Suprapubic skin (tissue), 4 donors: Measurements from ENCODE around the gene TBC1D4. TPM values are rescaled to one million over a fixed set of nuclear protein-coding genes. Genes with fewer than 3 reads are reported as not detected.

Experiments
- DNase-seq, 2 donors: peaks; one replicate each; pipeline ENCODE4 v3.0.0-alpha.2; 2019; ENCODE audit warnings: low spot score in 2 of 2
- H3K27ac ChIP-seq: fragments of 200-600 bp; sonication (generic); one replicate; pipeline ENCODE4 v1.5.1; 2019
- H3K27me3 ChIP-seq: fragments of 200-600 bp; sonication (generic); one replicate; pipeline ENCODE4 v1.5.1; 2019
- H3K36me3 ChIP-seq: fragments of 200-600 bp; sonication (generic); one replicate; pipeline ENCODE4 v1.5.1; 2019
- H3K4me1 ChIP-seq: fragments of 200-600 bp; sonication (generic); one replicate; pipeline ENCODE4 v1.5.1; 2019
- H3K4me3 ChIP-seq: fragments of 200-600 bp; sonication (generic); one replicate; pipeline ENCODE4 v1.5.1; 2019; ENCODE audit warnings: mild to moderate bottlenecking
- H3K9me3 ChIP-seq: fragments of 200-600 bp; sonication (generic); one replicate; pipeline ENCODE4 v1.5.1; 2019
- CTCF ChIP-seq, 2 donors: fragments of 200-600 bp in 1 of 2; fragments of 450-650 bp in 1 of 2; sonication (generic) in 1 of 2; IDR thresholded peaks; one replicate each; pipeline ENCODE4 v1.5.1; 2016 to 2019; ENCODE audit warnings: antibody characterized with exemption in 2 of 2, mild to moderate bottlenecking in 1 of 2, moderate library complexity in 1 of 2
- EP300 ChIP-seq: sonication (generic); formaldehyde crosslinking; IDR thresholded peaks from one replicate; pipeline ENCODE4 v1.6.1; 2017; ENCODE audit warnings: antibody characterized with exemption
- POLR2A ChIP-seq, 2 donors: fragments of 450-650 bp; IDR thresholded peaks; one replicate each; pipeline ENCODE4 v1.6.1; 2017; ENCODE audit warnings: antibody characterized with exemption in 2 of 2, mild to moderate bottlenecking in 2 of 2, moderate library complexity in 2 of 2
- POLR2AphosphoS5 ChIP-seq, 3 donors: sonication (generic); formaldehyde crosslinking; IDR thresholded peaks; one replicate each; pipeline ENCODE4 v1.6.1; 2017; ENCODE audit warnings: antibody characterized with exemption in 3 of 3
- WGBS: methylation state at CpG from one replicate; pipeline ENCODE4 v1.1.5; 2018; 5-methylcytosine and 5-hydroxymethylcytosine counted together
- total RNA-seq, 4 donors: library from RNA; depleted of rRNA; stranded (reverse); fragments of >200 nt; gene quantifications; one replicate each; pipeline ENCODE4 v1.1.0, GENCODE V29; 2016

Gene TBC1D4
- total RNA-seq, 4 donors from 2014 or later = 54.3 to 110 (median 72.7) TPM

GRCh38 chr13:75493156-75493555 lies 11.2 kb upstream of the TBC1D4 start:
- TF ChIP-seq POLR2A (IDR thresholded peaks at IDR 0.05) (no peak), CTCF (IDR thresholded peaks at IDR 0.05) (no peak), POLR2AphosphoS5 (IDR thresholded peaks at IDR 0.05) (no peak), EP300 (no peak)
- peaks cover 2% of the 10 kb centered on the region for H3K27me3 ChIP-seq
- no peak for DNase-seq
- no peaks in the 10 kb centered on the region for H3K36me3 ChIP-seq
- no peak overlapping the region for H3K27ac ChIP-seq
- peaks cover 3% of the 10 kb centered on the region for H3K4me1 ChIP-seq
- no peaks in the 10 kb centered on the region for H3K9me3 ChIP-seq
- H3K4me3 ChIP-seq = no peak overlapping the region

- Histone ChIP-seq H3K27ac (no peak overlapping the region), H3K36me3 (no peaks in the 10 kb centered on the region), H3K4me3 (no peak overlapping the region), H3K9me3 (no peaks in the 10 kb centered on the region), H3K4me1 (peaks cover 3% of the 10 kb centered on the region), H3K27me3 (peaks cover 2% of the 10 kb centered on the region)
- 96% methylated on average over 5 of the region's 5 CpGs for WGBS
- DNase-seq = no peak
- TF ChIP-seq EP300 (no peak), CTCF (IDR thresholded peaks at IDR 0.05) (no peak), POLR2A (IDR thresholded peaks at IDR 0.05) (no peak), POLR2AphosphoS5 (IDR thresholded peaks at IDR 0.05) (no peak)
Measured at GRCh38 chr13:75492389-75492788, 10.4 kb upstream of the TBC1D4 start.

- Histone ChIP-seq H3K4me1 (peaks cover 3% of the 10 kb centered on the region), H3K36me3 (no peaks in the 10 kb centered on the region), H3K27me3 (no peaks in the 10 kb centered on the region), H3K4me3 (no peak overlapping the region), H3K27ac (no peak overlapping the region), H3K9me3 (no peaks in the 10 kb centered on the region)
- 93% methylated on average over 2 of the region's 2 CpGs for WGBS
- no peak for TF ChIP-seq POLR2AphosphoS5 (IDR thresholded peaks at IDR 0.05)
- no peak for TF ChIP-seq POLR2A (IDR thresholded peaks at IDR 0.05)
- TF ChIP-seq EP300 = no peak
- DNase-seq = no peak
Measured at GRCh38 chr13:75491376-75491775, 9.4 kb upstream of the TBC1D4 start.

GRCh38 chr13:75489502-75490263 lies 7.7 kb upstream of the TBC1D4 start:
- Histone ChIP-seq H3K27ac (no peak overlapping the region), H3K36me3 (no peaks in the 10 kb centered on the region), H3K9me3 (no peaks in the 10 kb centered on the region), H3K4me3 (no peak overlapping the region), H3K4me1 (peaks cover 6% of the 10 kb centered on the region), H3K27me3 (no peaks in the 10 kb centered on the region)
- 40% methylated on average over 10 of the region's 10 CpGs for WGBS
- DNase-seq = no peak
- no peak for TF ChIP-seq POLR2AphosphoS5 (IDR thresholded peaks at IDR 0.05)
- no peak for TF ChIP-seq CTCF (IDR thresholded peaks at IDR 0.05)
- no peak for TF ChIP-seq POLR2A (IDR thresholded peaks at IDR 0.05)
- TF ChIP-seq EP300 = no peak

GRCh38 chr13:75486146-75487062 lies 4.4 kb upstream of the TBC1D4 start:
- TF ChIP-seq EP300 (no peak), CTCF (IDR thresholded peaks at IDR 0.05) (no peak), POLR2A (IDR thresholded peaks at IDR 0.05) (no peak), POLR2AphosphoS5 (IDR thresholded peaks at IDR 0.05) (no peak)
- no peaks in the 10 kb centered on the region for H3K9me3 ChIP-seq
- H3K27me3 ChIP-seq = no peaks in the 10 kb centered on the region
- H3K4me1 ChIP-seq = peaks cover 11% of the 10 kb centered on the region
- WGBS = 45% methylated on average over 5 of the region's 5 CpGs
- no peak overlapping the region for H3K4me3 ChIP-seq
- H3K36me3 ChIP-seq = no peaks in the 10 kb centered on the region
- DNase-seq = no peak
- H3K27ac ChIP-seq = peak overlapping the region; percentile 8
